IMR-90 (cell line): ENCODE measurements around the gene RNF14. TPM values are rescaled to one million over a fixed set of nuclear protein-coding genes. Genes with fewer than 3 reads are reported as not detected.

Source experiments
- ATAC-seq: fragments of 200-7000 bp; cut with Tn5 transposase; 2 replicates; pipeline ENCODE4 v1.9.1; 2020; ENCODE audit warnings: low read depth, mild to moderate bottlenecking, moderate library complexity
- BruUV-seq: library from RNA; stranded (reverse); fragments of 400-500 nt; replicated peaks from 2 replicates; lab custom pipeline; 2021; lab: Mats Ljungman, UMichigan
- CTCF ChIA-PET: fragments of 300-600 bp; formaldehyde crosslinking; extraction: SDS; loops from one replicate; lab custom pipeline; 2021; ENCODE audit warnings: antibody characterized with exemption; lab: Yijun Ruan, JAX
- POLR2A ChIA-PET: fragments of 300-600 bp; sonication (Branson Sonifier 250); formaldehyde crosslinking; loops from one replicate; lab custom pipeline; 2022; ENCODE audit warnings: antibody characterized with exemption; ENCODE audit not compliant: unreplicated experiment; lab: Charles Lee
- DNase-seq: peaks from one replicate; pipeline ENCODE4 v3.0.0; 2013
- H2AFZ ChIP-seq: replicated peaks from 2 replicates; pipeline ENCODE3; 2013; ENCODE audit warnings: low read length, mild to moderate bottlenecking; ENCODE audit not compliant: poor library complexity
- H2AK5ac ChIP-seq: 2 replicates; pipeline ENCODE4 v1.6.1; 2013; ENCODE audit warnings: low read depth, low read length, inconsistent platforms
- H2AK9ac ChIP-seq: replicated peaks from 2 replicates; pipeline ENCODE3; 2013; ENCODE audit warnings: mild to moderate bottlenecking, low read depth, low read length, moderate library complexity; ENCODE audit not compliant: poor library complexity
- H2BK120ac ChIP-seq: 2 replicates; pipeline ENCODE4 v1.6.1; 2013; ENCODE audit warnings: low read depth, low read length, inconsistent platforms
- H2BK15ac ChIP-seq: 3 replicates; pipeline ENCODE4 v1.6.1; 2013; ENCODE audit warnings: low read depth, low read length, inconsistent platforms
- H2BK20ac ChIP-seq: 2 replicates; pipeline ENCODE4 v1.6.1; 2013; ENCODE audit warnings: low read depth, mild to moderate bottlenecking, inconsistent platforms, low read length, moderate library complexity
- H2BK5ac ChIP-seq: 2 replicates; pipeline ENCODE4 v1.6.1; 2013; ENCODE audit warnings: mild to moderate bottlenecking, low read depth, low read length, inconsistent platforms; ENCODE audit not compliant: poor library complexity, severe bottlenecking
- H3K14ac ChIP-seq: replicated peaks from 2 replicates; pipeline ENCODE4 v1.6.1; 2013; ENCODE audit warnings: low read depth, low read length, inconsistent platforms
- H3K18ac ChIP-seq: 2 replicates; pipeline ENCODE4 v1.6.1; 2013; ENCODE audit warnings: low read depth, low read length, control low read depth
- H3K23ac ChIP-seq: 2 replicates; pipeline ENCODE4 v1.6.1; 2013; ENCODE audit warnings: low read depth, low read length, inconsistent platforms
- H3K27ac ChIP-seq: 2 replicates; pipeline ENCODE4 v1.5.1; 2013; ENCODE audit warnings: mild to moderate bottlenecking, control low read depth, low read length; ENCODE audit not compliant: insufficient read depth
- H3K27me3 ChIP-seq: 2 replicates; pipeline ENCODE4 v1.6.1; 2013; ENCODE audit warnings: low read length; ENCODE audit not compliant: control insufficient read depth, insufficient read depth
- H3K36me3 ChIP-seq: 2 replicates; pipeline ENCODE4 v1.6.1; 2013; ENCODE audit warnings: low read length, mixed read lengths; ENCODE audit not compliant: control insufficient read depth, insufficient read depth
- H3K4ac ChIP-seq: 2 replicates; pipeline ENCODE4 v1.6.1; 2013; ENCODE audit warnings: low read depth, low read length, inconsistent platforms
- H3K4me1 ChIP-seq: 2 replicates; pipeline ENCODE4 v1.6.1; 2013; ENCODE audit warnings: low read length, mixed read lengths; ENCODE audit not compliant: control insufficient read depth, insufficient read depth
- H3K4me2 ChIP-seq: 2 replicates; pipeline ENCODE4 v1.6.1; 2013; ENCODE audit warnings: low read depth, mild to moderate bottlenecking, control low read depth, low read length, moderate library complexity
- H3K4me3 ChIP-seq: 2 replicates; pipeline ENCODE4 v1.5.1; 2013; ENCODE audit warnings: low read depth, mild to moderate bottlenecking, control low read depth, low read length, moderate library complexity; ENCODE audit not compliant: insufficient read depth
- H3K56ac ChIP-seq: 2 replicates; pipeline ENCODE4 v1.6.1; 2013; ENCODE audit warnings: low read length, inconsistent platforms; ENCODE audit not compliant: insufficient read depth; ENCODE audit errors: extremely low read depth
- H3K79me1 ChIP-seq, 2 experiments: 2 replicates each; pipeline ENCODE4 v1.6.1; 2013; ENCODE audit warnings: low read length in 2 of 2, inconsistent platforms in 1 of 2, low read depth in 1 of 2
- H3K9ac ChIP-seq: 2 replicates; pipeline ENCODE4 v1.6.1; 2013; ENCODE audit warnings: low read depth, low read length, control low read depth
- H3K9me1 ChIP-seq: 2 replicates; pipeline ENCODE4 v1.6.1; 2013; ENCODE audit warnings: low read length, inconsistent platforms; ENCODE audit not compliant: insufficient read depth
- H3K9me3 ChIP-seq: 2 replicates; pipeline ENCODE4 v1.6.1; 2013; ENCODE audit warnings: low read length; ENCODE audit not compliant: control insufficient read depth, insufficient read depth
- H4K20me1 ChIP-seq: 2 replicates; pipeline ENCODE4 v1.6.1; 2013; ENCODE audit warnings: low read length, inconsistent platforms; ENCODE audit not compliant: insufficient read depth
- H4K5ac ChIP-seq: 2 replicates; pipeline ENCODE4 v1.6.1; 2013; ENCODE audit warnings: mild to moderate bottlenecking, low read depth, low read length, control low read depth
- H4K8ac ChIP-seq, 2 experiments: 2 replicates each; pipeline ENCODE4 v1.6.1; 2013; ENCODE audit warnings: low read depth in 2 of 2, low read length in 2 of 2, control low read depth in 1 of 2, inconsistent platforms in 1 of 2
- H4K91ac ChIP-seq: 2 replicates; pipeline ENCODE4 v1.6.1; 2013; ENCODE audit warnings: low read depth, low read length, inconsistent platforms; ENCODE audit not compliant: insufficient read depth
- BHLHE40 ChIP-seq: fragments of 150-350 bp; IDR thresholded peaks from 2 replicates; pipeline ENCODE4 v1.6.1; 2016; ENCODE audit warnings: mild to moderate bottlenecking, low read depth, low read length
- CEBPB ChIP-seq: IDR thresholded peaks from 2 replicates; pipeline ENCODE4 v1.6.1; 2012; ENCODE audit warnings: low read depth, low read length, improper control_type of control experiment
- CHD1 ChIP-seq: IDR thresholded peaks from 2 replicates; pipeline ENCODE4 v1.6.1; 2012; ENCODE audit warnings: low read depth, low read length, improper control_type of control experiment
- FOS ChIP-seq: fragments of 150-350 bp; IDR thresholded peaks from 2 replicates; pipeline ENCODE4 v1.6.1; 2016; ENCODE audit warnings: low read depth, low read length
- MAFK ChIP-seq: IDR thresholded peaks from 2 replicates; pipeline ENCODE4 v1.6.1; 2012; ENCODE audit warnings: low read depth, low read length, improper control_type of control experiment
- NFE2L2 ChIP-seq: fragments of 150-350 bp; IDR thresholded peaks from 2 replicates; pipeline ENCODE4 v1.6.1; 2016; ENCODE audit warnings: low read depth, mild to moderate bottlenecking, low read length
- POLR2A ChIP-seq: IDR thresholded peaks from 2 replicates; pipeline ENCODE4 v1.6.1; 2012; ENCODE audit warnings: mild to moderate bottlenecking, low read depth, low read length
- RAD21 ChIP-seq: IDR thresholded peaks from 2 replicates; pipeline ENCODE4 v1.6.1; 2012; ENCODE audit warnings: low read length, improper control_type of control experiment
- RCOR1 ChIP-seq: IDR thresholded peaks from 2 replicates; pipeline ENCODE4 v1.6.1; 2012; ENCODE audit warnings: mild to moderate bottlenecking, low read length, improper control_type of control experiment; ENCODE audit not compliant: insufficient replicate concordance
- SMC3 ChIP-seq: fragments of 150-350 bp; IDR thresholded peaks from 2 replicates; pipeline ENCODE4 v1.6.1; 2016; ENCODE audit warnings: low read depth, mild to moderate bottlenecking, antibody characterized with exemption, low read length, moderate library complexity
- WGBS, 2 experiments: methylation state at CpG; one replicate each; pipeline versions ENCODE4 v1.1.5 to v1.1.7; 2013; ENCODE audit warnings: missing lambda C conversion rate in 2 of 2; ENCODE audit not compliant: insufficient read length in 1 of 2; ENCODE audit errors: extremely low coverage in 2 of 2; 5-methylcytosine and 5-hydroxymethylcytosine counted together
- dilution Hi-C: fragments of 300-500 bp; cut with HindIII; formaldehyde crosslinking; loops from one replicate; pipeline ENCODE4 v1.14.3; 2018; ENCODE audit warnings: low sequenced_read_pairs; ENCODE audit not compliant: unreplicated experiment
- in situ Hi-C: fragments of 300-500 bp; cut with MboI; formaldehyde crosslinking; loops from 3 replicates; pipeline ENCODE4 v1.14.3; 2019; ENCODE audit warnings: low sequenced_read_pairs, inconsistent platforms, mixed read lengths
- intact Hi-C: fragments of 100-400 bp; cut with micrococcal nuclease; formaldehyde crosslinking; loops from 2 replicates; pipeline ENCODE4 v1.10.0; 2022
- polyA plus RNA-seq, 3 experiments: library from polyadenylated mRNA; depleted of rRNA; stranded (reverse); fragments of >200 nt; gene quantifications; 2 replicates each; pipeline ENCODE4 v1.2.3, GENCODE V29; 2012; ENCODE audit warnings: low replicate concordance in 1 of 3
- total RNA-seq: library from RNA; depleted of rRNA; stranded (reverse); fragments of >200 nt; gene quantifications from 2 replicates; pipeline ENCODE4 v1.2.3, GENCODE V29; 2012
- TF ChIP-seq, protein P1 (sequence below): conservative IDR thresholded peaks from 2 replicates; pipeline ENCODE4 v1.5.1; 2012; ENCODE audit warnings: mild to moderate bottlenecking, low read depth, low read length, improper control_type of control experiment
- TF ChIP-seq, protein P2 (sequence below): fragments of 150-350 bp; IDR thresholded peaks from 2 replicates; pipeline ENCODE4 v1.6.1; 2017; ENCODE audit warnings: mild to moderate bottlenecking, antibody characterized with exemption, low read length, low read depth
- TF ChIP-seq, protein P3 (sequence below): fragments of 150-350 bp; IDR thresholded peaks from 2 replicates; pipeline ENCODE4 v1.6.1; 2016; ENCODE audit warnings: low read depth, mild to moderate bottlenecking, low read length, moderate library complexity, borderline replicate concordance

RNF14 gene
- total and polyA plus RNA-seq, 2 of the 4 experiments (the other 2 are of a cell fraction): 36.1 to 106 TPM

DNA sequence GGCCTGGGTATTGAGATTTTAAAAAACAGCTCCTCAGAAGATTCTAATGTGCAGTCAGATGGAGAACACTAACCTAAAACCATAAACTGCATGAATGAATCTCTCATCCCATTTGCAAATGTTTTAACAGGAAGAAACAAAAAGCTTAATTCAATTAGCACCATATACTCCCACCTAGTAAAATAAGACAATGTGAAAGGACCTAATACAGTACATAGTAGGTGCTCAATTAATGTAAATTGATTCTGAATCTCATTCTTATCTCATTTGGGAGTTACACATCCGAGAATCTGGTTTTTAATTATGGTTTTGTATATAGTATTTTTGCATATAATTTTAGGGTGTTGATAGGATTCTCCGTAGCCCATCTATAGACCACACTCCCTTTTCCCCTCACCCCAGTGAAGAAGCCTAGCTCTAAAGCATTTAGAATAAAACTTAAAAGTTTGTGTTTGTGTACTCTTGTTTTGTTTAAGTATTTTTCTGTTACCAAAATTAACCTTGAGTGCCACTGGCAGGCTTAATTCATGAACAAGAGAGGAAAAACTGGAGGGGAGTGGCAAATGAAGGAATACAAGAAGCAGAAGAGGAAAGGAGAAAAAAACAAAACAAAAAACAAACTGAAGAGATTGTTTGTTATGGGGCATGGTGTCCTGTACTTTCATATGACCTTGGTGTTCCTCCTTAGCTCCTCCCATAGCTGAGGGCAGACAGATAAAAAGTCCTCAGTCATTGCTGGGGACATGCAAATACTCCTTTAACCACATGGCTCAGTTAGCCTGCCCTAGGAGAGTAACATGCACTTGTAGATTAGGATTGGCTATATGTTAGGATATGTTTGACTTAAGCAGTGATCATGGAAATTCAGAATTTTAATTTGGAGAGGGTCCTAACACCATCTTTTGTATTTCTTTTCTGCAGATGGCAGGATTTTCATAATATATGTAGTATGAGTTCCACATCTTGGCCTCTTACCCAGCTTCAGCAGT, 1.2 kb downstream of the RNF14 start:
- no peak for ATAC-seq
- DNase-seq: no peak
- peak overlapping the region; percentile 81; the same call in 1 of the 2 replicates for H3K23ac ChIP-seq
- peaks cover 15% of the 10 kb centered on the region; the same call in 1 of the 2 replicates for H4K20me1 ChIP-seq
- peak overlapping the region; percentile 69 for H2BK5ac ChIP-seq
- peak overlapping the region; percentile 75; the same call in 1 of the 2 replicates for H3K4ac ChIP-seq
- dilution Hi-C loops: no loop called here
- H3K4me1 ChIP-seq: peaks cover 14% of the 10 kb centered on the region
- peak overlapping the region; percentile 88 for H3K14ac ChIP-seq
- no peak overlapping the region for H2BK120ac ChIP-seq
- no CpG with 5 or more reads among the region's 2 CpGs for WGBS, 2 experiments
- H3K27me3 ChIP-seq: no peaks in the 10 kb centered on the region
- H3K79me1 ChIP-seq: peaks cover 14 to 48% of the 10 kb centered on the region in 2 experiments; a peak in 3 of 4 replicates
- intact Hi-C loops: no loop called here
- H3K9ac ChIP-seq: peak overlapping the region; percentile 84
- H4K5ac ChIP-seq: peak overlapping the region; percentile 54; the same call in 1 of the 2 replicates
- H2BK15ac ChIP-seq: no peak overlapping the region; the same call in 2 of the 3 replicates
- in situ Hi-C loops: no loop called here
- CTCF ChIA-PET: interaction anchor here (0.6 to 4.3 kb wide), 10 partner anchors 10 to 307 kb away, joined by 3 to 28 read pairs (median 4); no protein-coding TSS in a partner anchor
- peak overlapping the region; percentile 82; the same call in 1 of the 2 replicates for H4K91ac ChIP-seq
- H3K56ac ChIP-seq: peak overlapping the region; percentile 82; the same call in 1 of the 2 replicates
- BruUV-seq: TSS peak; percentile 25
- peak overlapping the region; percentile 84 to 95; a peak in 2 of 4 replicates for H4K8ac ChIP-seq
- no peak overlapping the region for H2BK20ac ChIP-seq
- peaks cover 5% of the 10 kb centered on the region; the same call in 1 of the 2 replicates for H3K36me3 ChIP-seq
- H3K9me3 ChIP-seq: no peaks in the 10 kb centered on the region
- POLR2A ChIA-PET: no interaction called here
- no peak overlapping the region for H2AFZ ChIP-seq
- H2AK9ac ChIP-seq: peak overlapping the region; percentile 96
- H2AK5ac ChIP-seq: no peak overlapping the region
- H3K18ac ChIP-seq: no peak overlapping the region
- peak overlapping the region; percentile 62 for H3K4me3 ChIP-seq
- H3K4me2 ChIP-seq: peak overlapping the region; percentile 95
- H3K27ac ChIP-seq: peak overlapping the region; percentile 62
- peaks cover 6% of the 10 kb centered on the region for H3K9me1 ChIP-seq
- TF ChIP-seq MAFK (no peak), RCOR1 (no peak), RAD21 (no peak), CHD1 (no peak), FOS (no peak), POLR2A (no peak), BHLHE40 (no peak), SMC3 (no peak), NFE2L2 (no peak), CEBPB (no peak)
- TF ChIP-seq, protein P1, sequence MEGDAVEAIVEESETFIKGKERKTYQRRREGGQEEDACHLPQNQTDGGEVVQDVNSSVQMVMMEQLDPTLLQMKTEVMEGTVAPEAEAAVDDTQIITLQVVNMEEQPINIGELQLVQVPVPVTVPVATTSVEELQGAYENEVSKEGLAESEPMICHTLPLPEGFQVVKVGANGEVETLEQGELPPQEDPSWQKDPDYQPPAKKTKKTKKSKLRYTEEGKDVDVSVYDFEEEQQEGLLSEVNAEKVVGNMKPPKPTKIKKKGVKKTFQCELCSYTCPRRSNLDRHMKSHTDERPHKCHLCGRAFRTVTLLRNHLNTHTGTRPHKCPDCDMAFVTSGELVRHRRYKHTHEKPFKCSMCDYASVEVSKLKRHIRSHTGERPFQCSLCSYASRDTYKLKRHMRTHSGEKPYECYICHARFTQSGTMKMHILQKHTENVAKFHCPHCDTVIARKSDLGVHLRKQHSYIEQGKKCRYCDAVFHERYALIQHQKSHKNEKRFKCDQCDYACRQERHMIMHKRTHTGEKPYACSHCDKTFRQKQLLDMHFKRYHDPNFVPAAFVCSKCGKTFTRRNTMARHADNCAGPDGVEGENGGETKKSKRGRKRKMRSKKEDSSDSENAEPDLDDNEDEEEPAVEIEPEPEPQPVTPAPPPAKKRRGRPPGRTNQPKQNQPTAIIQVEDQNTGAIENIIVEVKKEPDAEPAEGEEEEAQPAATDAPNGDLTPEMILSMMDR: no peak
- TF ChIP-seq, protein P2, sequence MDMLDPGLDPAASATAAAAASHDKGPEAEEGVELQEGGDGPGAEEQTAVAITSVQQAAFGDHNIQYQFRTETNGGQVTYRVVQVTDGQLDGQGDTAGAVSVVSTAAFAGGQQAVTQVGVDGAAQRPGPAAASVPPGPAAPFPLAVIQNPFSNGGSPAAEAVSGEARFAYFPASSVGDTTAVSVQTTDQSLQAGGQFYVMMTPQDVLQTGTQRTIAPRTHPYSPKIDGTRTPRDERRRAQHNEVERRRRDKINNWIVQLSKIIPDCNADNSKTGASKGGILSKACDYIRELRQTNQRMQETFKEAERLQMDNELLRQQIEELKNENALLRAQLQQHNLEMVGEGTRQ: no peak
- TF ChIP-seq, protein P3, sequence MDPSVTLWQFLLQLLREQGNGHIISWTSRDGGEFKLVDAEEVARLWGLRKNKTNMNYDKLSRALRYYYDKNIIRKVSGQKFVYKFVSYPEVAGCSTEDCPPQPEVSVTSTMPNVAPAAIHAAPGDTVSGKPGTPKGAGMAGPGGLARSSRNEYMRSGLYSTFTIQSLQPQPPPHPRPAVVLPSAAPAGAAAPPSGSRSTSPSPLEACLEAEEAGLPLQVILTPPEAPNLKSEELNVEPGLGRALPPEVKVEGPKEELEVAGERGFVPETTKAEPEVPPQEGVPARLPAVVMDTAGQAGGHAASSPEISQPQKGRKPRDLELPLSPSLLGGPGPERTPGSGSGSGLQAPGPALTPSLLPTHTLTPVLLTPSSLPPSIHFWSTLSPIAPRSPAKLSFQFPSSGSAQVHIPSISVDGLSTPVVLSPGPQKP: no peak
